Breast epithelium (tissue), 4 donors: Measurements from ENCODE around the gene YOD1. TPM values are rescaled to one million over a fixed set of nuclear protein-coding genes. Genes with fewer than 3 reads are reported as not detected.

ENCODE experiments used
- DNase-seq, 2 donors: peaks; one replicate each; pipeline ENCODE4 v3.0.0-alpha.2; 2019; ENCODE audit warnings: low spot score in 2 of 2
- H3K27ac ChIP-seq, 2 donors: fragments of 200-600 bp; sonication (generic) in 1 of 2; one replicate each; pipeline ENCODE4 v1.5.1; 2016 to 2019; ENCODE audit warnings: mild to moderate bottlenecking in 1 of 2
- H3K27me3 ChIP-seq, 2 donors: fragments of 200-600 bp; sonication (generic) in 1 of 2; one replicate each; pipeline versions ENCODE4 v1.5.1 to v1.6.0; 2017 to 2019; ENCODE audit warnings: control low read depth in 1 of 2, mild to moderate bottlenecking in 1 of 2
- H3K36me3 ChIP-seq: fragments of 200-600 bp; one replicate; pipeline ENCODE4 v1.5.1; 2019
- H3K4me1 ChIP-seq, 2 donors: fragments of 200-600 bp; sonication (generic); one replicate each; pipeline ENCODE4 v1.5.1; 2016 to 2019; ENCODE audit warnings: control low read depth in 1 of 2
- H3K4me3 ChIP-seq, 3 donors: fragments of 200-600 bp; sonication (generic); 1 replicate in 2 of 3; 2 replicates in 1 of 3; pipeline ENCODE4 v1.5.1; 2016 to 2019; ENCODE audit warnings: mild to moderate bottlenecking in 3 of 3, moderate library complexity in 2 of 3
- H3K9me3 ChIP-seq, 2 donors: fragments of 200-600 bp; sonication (generic) in 1 of 2; one replicate each; pipeline ENCODE4 v1.5.1; 2016 to 2019; ENCODE audit warnings: control low read depth in 1 of 2
- POLR2A ChIP-seq: fragments of 450-650 bp; IDR thresholded peaks from one replicate; pipeline ENCODE4 v1.6.1; 2016; ENCODE audit warnings: antibody characterized with exemption, mild to moderate bottlenecking, moderate library complexity
- POLR2AphosphoS5 ChIP-seq, 3 donors: sonication (generic); formaldehyde crosslinking; IDR thresholded peaks; one replicate each; pipeline ENCODE4 v1.6.1; 2017; ENCODE audit warnings: antibody characterized with exemption in 3 of 3
- intact Hi-C: fragments of 100-400 bp; cut with DNase I; formaldehyde crosslinking; loops from one replicate; pipeline ENCODE4 v1.15.1; 2023; ENCODE audit warnings: low total_unique reads
- total RNA-seq, 3 donors: library from RNA; depleted of rRNA; stranded (reverse); fragments of >200 nt; gene quantifications; one replicate each; pipeline ENCODE4 v1.1.0, GENCODE V29; 2016
- TF ChIP-seq, protein P1 (sequence below), 3 donors: fragments of 450-650 bp; IDR thresholded peaks; one replicate each; pipeline ENCODE4 v1.5.1; 2016 to 2017; ENCODE audit warnings: antibody characterized with exemption in 3 of 3, mild to moderate bottlenecking in 3 of 3, moderate library complexity in 3 of 3

The YOD1 gene
- total RNA-seq, 3 donors from 2014 or later = 6.9 to 13.3 (median 9.2) TPM

DNA sequence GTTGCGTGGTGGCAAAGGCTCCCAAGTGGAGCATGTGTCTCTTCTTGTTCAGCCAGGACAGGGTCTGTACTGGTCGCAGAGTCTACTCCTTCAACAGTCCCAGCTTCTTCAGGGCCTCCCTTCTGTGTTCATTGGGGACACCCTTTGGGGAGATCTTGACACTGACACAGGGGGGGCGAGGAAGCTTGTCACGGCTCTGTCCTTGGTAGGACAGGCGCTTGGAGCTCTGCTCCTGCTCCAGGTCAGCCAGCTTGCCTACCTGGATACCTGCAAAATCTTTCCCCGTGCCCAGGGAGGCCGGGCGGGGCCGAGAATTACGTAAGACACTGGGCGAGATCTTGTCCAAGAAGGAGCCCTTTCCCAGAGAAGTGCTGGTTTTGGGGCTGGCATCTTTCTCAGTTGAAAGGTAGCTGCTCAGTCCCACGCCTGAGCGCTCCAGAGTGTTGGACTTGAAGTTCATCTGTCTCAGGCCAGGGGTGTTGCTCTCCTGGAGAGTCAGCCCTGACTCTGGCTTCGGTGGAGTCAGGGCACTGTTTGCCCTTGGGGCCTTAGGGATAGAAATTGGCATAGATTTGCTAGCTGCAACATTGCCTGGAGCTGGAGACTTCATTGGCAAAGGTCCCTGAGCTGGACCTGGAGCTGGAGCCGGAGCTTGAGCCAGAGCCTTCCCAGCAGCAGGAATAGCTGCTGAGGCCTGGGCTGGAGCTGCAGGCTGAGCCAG is 29.0 kb downstream of the YOD1 start:
- Histone ChIP-seq H3K36me3 (no peaks in the 10 kb centered on the region), H3K4me1 (peaks cover 0 to 21% of the 10 kb centered on the region in 2 donors), H3K4me3 (no peak overlapping the region), H3K27me3 (no peaks in the 10 kb centered on the region), H3K27ac (peak overlapping the region; percentile 65 to 93), H3K9me3 (no peaks in the 10 kb centered on the region)
- DNase-seq = no peak
- intact Hi-C loops = no loop called here
- TF ChIP-seq POLR2AphosphoS5 (IDR thresholded peaks at IDR 0.05) (no peak), POLR2A (no peak)
- TF ChIP-seq, protein P1, sequence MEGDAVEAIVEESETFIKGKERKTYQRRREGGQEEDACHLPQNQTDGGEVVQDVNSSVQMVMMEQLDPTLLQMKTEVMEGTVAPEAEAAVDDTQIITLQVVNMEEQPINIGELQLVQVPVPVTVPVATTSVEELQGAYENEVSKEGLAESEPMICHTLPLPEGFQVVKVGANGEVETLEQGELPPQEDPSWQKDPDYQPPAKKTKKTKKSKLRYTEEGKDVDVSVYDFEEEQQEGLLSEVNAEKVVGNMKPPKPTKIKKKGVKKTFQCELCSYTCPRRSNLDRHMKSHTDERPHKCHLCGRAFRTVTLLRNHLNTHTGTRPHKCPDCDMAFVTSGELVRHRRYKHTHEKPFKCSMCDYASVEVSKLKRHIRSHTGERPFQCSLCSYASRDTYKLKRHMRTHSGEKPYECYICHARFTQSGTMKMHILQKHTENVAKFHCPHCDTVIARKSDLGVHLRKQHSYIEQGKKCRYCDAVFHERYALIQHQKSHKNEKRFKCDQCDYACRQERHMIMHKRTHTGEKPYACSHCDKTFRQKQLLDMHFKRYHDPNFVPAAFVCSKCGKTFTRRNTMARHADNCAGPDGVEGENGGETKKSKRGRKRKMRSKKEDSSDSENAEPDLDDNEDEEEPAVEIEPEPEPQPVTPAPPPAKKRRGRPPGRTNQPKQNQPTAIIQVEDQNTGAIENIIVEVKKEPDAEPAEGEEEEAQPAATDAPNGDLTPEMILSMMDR (IDR thresholded peaks at IDR 0.05) = no peak

DNA sequence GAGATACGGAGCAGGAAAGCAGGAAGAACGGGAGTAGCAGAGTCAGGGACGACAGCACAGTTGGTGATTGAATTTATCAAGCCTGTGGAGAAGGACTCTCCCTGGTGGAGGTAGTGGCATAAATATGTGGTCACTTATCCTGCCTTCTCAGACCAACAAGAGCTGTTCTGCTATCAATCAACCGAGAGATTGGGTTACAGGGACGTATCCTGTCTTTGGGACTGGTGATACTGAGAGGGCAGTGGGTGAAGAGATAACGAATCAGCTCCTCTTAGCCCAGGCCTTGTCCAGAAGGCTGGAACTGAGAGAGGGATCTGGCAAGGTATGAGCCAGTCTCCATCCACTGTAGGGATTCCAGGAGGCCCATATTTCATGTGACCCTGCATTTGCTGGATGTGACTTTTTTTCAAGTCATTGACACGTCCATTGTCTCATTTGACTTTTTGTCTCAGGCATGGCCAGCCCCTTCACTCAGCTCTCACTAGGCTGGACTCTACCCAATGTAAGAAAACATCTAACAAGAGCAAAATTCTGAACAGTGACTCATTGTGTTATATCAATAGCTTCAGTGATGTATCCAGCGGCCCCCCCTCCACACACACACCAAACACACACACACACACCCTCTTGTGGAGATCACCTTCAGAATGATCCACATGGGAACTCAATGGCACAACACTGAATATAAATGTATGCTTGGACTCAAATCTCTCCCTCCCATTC is 29.7 kb downstream of the YOD1 start:
- H3K36me3 ChIP-seq = no peaks in the 10 kb centered on the region
- no peaks in the 10 kb centered on the region for H3K27me3 ChIP-seq
- no peak overlapping the region for H3K4me3 ChIP-seq
- no peak for DNase-seq
- intact Hi-C loops = no loop called here
- no peaks in the 10 kb centered on the region for H3K9me3 ChIP-seq
- TF ChIP-seq POLR2AphosphoS5 (IDR thresholded peaks at IDR 0.05) = no peak
- TF ChIP-seq POLR2A = no peak
- TF ChIP-seq, protein P1 (IDR thresholded peaks at IDR 0.05) = no peak
- H3K4me1 ChIP-seq = peaks cover 0 to 17% of the 10 kb centered on the region in 2 donors
- peak overlapping the region; percentile 65 to 93 for H3K27ac ChIP-seq

DNA sequence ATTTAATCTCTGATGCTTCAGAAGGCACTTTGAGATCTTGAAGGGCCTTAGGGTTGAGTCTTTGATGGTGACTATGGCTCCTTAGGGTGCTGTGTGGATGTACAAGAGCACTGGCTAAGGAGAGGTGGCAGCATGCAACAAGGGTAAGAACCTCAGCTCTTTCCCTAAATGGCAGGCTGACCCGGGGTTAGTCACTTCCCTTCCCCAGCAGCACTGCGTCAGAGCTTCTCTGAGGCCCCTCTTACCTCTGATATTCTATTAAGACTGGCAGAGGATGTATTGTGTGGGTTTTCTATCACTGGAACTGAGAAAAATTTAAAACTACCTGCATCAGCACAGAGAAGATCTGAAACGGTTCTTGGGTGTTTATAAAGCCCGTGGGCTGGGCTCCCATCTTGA is 30.3 kb downstream of the YOD1 start:
- H3K36me3 ChIP-seq = no peaks in the 10 kb centered on the region
- intact Hi-C loops = no loop called here
- TF ChIP-seq POLR2A = no peak
- no peak for TF ChIP-seq POLR2AphosphoS5 (IDR thresholded peaks at IDR 0.05)
- TF ChIP-seq, protein P1 (IDR thresholded peaks at IDR 0.05) = no peak
- no peak for DNase-seq
- no peaks in the 10 kb centered on the region for H3K27me3 ChIP-seq
- H3K4me3 ChIP-seq = no peak overlapping the region
- peak overlapping the region; percentile 65 to 93 for H3K27ac ChIP-seq
- no peaks in the 10 kb centered on the region for H3K9me3 ChIP-seq
- H3K4me1 ChIP-seq = peaks cover 0 to 12% of the 10 kb centered on the region in 2 donors

DNA sequence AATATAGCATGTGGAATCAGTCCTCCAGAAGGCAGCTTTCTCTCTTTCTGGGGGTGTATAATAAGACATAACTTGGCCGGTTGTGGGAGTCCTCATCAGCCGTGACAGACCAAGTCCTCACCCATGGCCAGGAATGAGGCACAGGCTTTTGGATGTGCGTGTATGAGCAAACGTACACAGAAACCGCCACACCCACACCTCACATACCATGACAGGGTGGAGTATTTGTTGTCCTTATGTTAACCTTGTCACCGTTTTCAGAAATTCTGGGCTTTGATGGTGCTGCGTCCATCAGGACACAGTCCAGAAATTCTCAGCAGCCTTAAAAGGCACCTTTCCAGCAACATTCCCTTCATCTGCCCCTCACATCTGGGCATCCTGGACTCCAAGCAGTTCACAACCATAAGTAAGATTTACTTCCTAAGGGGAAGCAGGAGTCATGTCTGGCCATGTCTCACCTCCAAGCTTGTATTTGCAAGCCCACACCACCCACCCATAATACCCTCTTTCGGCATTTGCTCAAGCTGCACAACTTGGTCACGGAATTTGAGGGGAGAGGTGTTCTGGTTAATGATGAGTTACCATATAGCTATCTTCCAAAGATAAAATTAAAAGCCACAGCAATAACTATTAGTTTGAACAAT is 30.8 kb downstream of the YOD1 start:
- Histone ChIP-seq H3K4me1 (peaks cover 0 to 12% of the 10 kb centered on the region in 2 donors), H3K36me3 (no peaks in the 10 kb centered on the region), H3K27me3 (no peaks in the 10 kb centered on the region), H3K4me3 (no peak overlapping the region), H3K9me3 (no peaks in the 10 kb centered on the region), H3K27ac (peak overlapping the region; percentile 65 to 93)
- no peak for DNase-seq
- TF ChIP-seq, protein P1 (IDR thresholded peaks at IDR 0.05) = no peak
- TF ChIP-seq POLR2AphosphoS5 (IDR thresholded peaks at IDR 0.05) = no peak
- TF ChIP-seq POLR2A = no peak
- intact Hi-C loops = no loop called here

GRCh38 chr1:207019661-207020060 is 31.3 kb downstream of the YOD1 start:
- TF ChIP-seq POLR2AphosphoS5 (IDR thresholded peaks at IDR 0.05) = no peak
- TF ChIP-seq, protein P1 (IDR thresholded peaks at IDR 0.05) = no peak
- Histone ChIP-seq H3K27me3 (no peaks in the 10 kb centered on the region), H3K4me1 (peaks cover 0 to 10% of the 10 kb centered on the region in 2 donors), H3K4me3 (no peak overlapping the region), H3K27ac (peak overlapping the region; percentile 65 to 93), H3K36me3 (no peaks in the 10 kb centered on the region), H3K9me3 (no peaks in the 10 kb centered on the region)
- DNase-seq = no peak
- intact Hi-C loops = no loop called here
